HCT116 (cell line): ENCODE data around the gene DENND2A. TPM values are rescaled to one million over a fixed set of nuclear protein-coding genes. Genes with fewer than 3 reads are reported as not detected.

Source experiments
- ATAC-seq: fragments of 200-7000 bp; cut with Tn5 transposase; 2 replicates; pipeline ENCODE4 v1.9.1; 2020; ENCODE audit warnings: mild to moderate bottlenecking, moderate library complexity
- BruUV-seq: library from RNA; stranded (reverse); fragments of 400-500 nt; replicated peaks from 2 replicates; lab custom pipeline; 2021; lab: Mats Ljungman, UMichigan
- CTCF ChIA-PET: fragments of 300-600 bp; sonication (Branson Sonifier 250); formaldehyde crosslinking; loops from one replicate; lab custom pipeline; 2021; ENCODE audit warnings: antibody characterized with exemption; lab: Charles Lee
- POLR2A ChIA-PET: fragments of 300-600, 350-600 bp; sonication (Branson Sonifier 250); formaldehyde crosslinking; loops from one replicate; lab custom pipeline; 2021; ENCODE audit warnings: antibody characterized with exemption; lab: Charles Lee
- RAD21 ChIA-PET, 2 experiments: fragments of 300-600 bp; sonication (Branson Sonifier 250); formaldehyde crosslinking; loops; one replicate each; lab custom pipeline; 2023; ENCODE audit warnings: low total read pairs in 2 of 2; ENCODE audit not compliant: uncharacterized antibody in 2 of 2, unreplicated experiment in 2 of 2, low non-redundant PET in 1 of 2; lab: Charles Lee
- DNase-seq: peaks from one replicate; pipeline ENCODE4 v3.0.0-alpha.2; 2010; ENCODE audit warnings: low read depth, low spot score
- H2AFZ ChIP-seq: fragments of 200-600 bp; shearing (Covaris generic), sonication (generic); 2 replicates; pipeline ENCODE4 v1.6.1; 2017; ENCODE audit warnings: low read depth, mixed run types, mixed read lengths, antibody characterized with exemption, low read length; ENCODE audit not compliant: poor library complexity, severe bottlenecking
- H3K27ac ChIP-seq: 2 replicates; pipeline ENCODE4 v1.5.1; 2012; ENCODE audit warnings: low read depth, low read length
- H3K27me3 ChIP-seq: fragments of 200-600 bp; sonication (generic); 2 replicates; pipeline ENCODE4 v1.6.1; 2016; ENCODE audit warnings: mixed run types, low read length, mixed read lengths; ENCODE audit not compliant: insufficient read depth
- H3K36me3 ChIP-seq, 2 experiments: fragments of 200-500 bp in 1 of 2; fragments of 200-600 bp in 1 of 2; sonication (Bioruptor generic) in 1 of 2; sonication (generic) in 1 of 2; 2 replicates each; pipeline versions ENCODE4 v1.5.1 to v1.6.1; 2014 to 2016; ENCODE audit warnings: low read length in 2 of 2, inconsistent platforms in 1 of 2, mixed read lengths in 1 of 2, mixed run types in 1 of 2; ENCODE audit not compliant: insufficient read depth in 2 of 2, control insufficient read depth in 1 of 2
- H3K4me1 ChIP-seq, 2 experiments: fragments of 200-600 bp in 1 of 2; sonication (generic) in 1 of 2; 2 replicates each; pipeline versions ENCODE4 v1.5.1 to v1.6.1; 2012 to 2017; ENCODE audit warnings: low read length in 2 of 2, inconsistent platforms in 1 of 2, mild to moderate bottlenecking in 1 of 2, mixed read lengths in 1 of 2, mixed run types in 1 of 2, moderate library complexity in 1 of 2; ENCODE audit not compliant: insufficient read depth in 2 of 2, control insufficient read depth in 1 of 2
- H3K4me2 ChIP-seq: fragments of 200-600 bp; sonication (generic); 2 replicates; pipeline ENCODE4 v1.6.1; 2017; ENCODE audit warnings: mixed run types, low read length, mixed read lengths
- H3K4me3 ChIP-seq, 2 experiments: fragments of 200-600 bp in 1 of 2; sonication (generic) in 1 of 2; replicated peaks in 1 of 2; 2 replicates each; pipeline ENCODE4 v1.5.1; 2011 to 2016; ENCODE audit warnings: low read length in 2 of 2, control low read depth in 1 of 2, low read depth in 1 of 2, mild to moderate bottlenecking in 1 of 2, mixed read lengths in 1 of 2, mixed run types in 1 of 2
- H3K79me2 ChIP-seq: fragments of 200-600 bp; sonication (generic); 2 replicates; pipeline ENCODE4 v1.6.1; 2017; ENCODE audit warnings: mild to moderate bottlenecking, mixed run types, low read length, moderate library complexity, mixed read lengths; ENCODE audit not compliant: insufficient read depth
- H3K9ac ChIP-seq: fragments of 200-600 bp; sonication (generic); 2 replicates; pipeline ENCODE4 v1.6.1; 2016; ENCODE audit warnings: low read length, mixed read lengths
- H3K9me2 ChIP-seq: fragments of 200-600 bp; sonication (generic), shearing (Covaris generic); 2 replicates; pipeline ENCODE4 v1.6.1; 2017; ENCODE audit warnings: mixed run types, mild to moderate bottlenecking, moderate library complexity; ENCODE audit not compliant: insufficient read depth
- H3K9me3 ChIP-seq, 2 experiments: fragments of 200-500 bp in 1 of 2; fragments of 200-600 bp in 1 of 2; sonication (Bioruptor generic) in 1 of 2; sonication (generic) in 1 of 2; 2 replicates each; pipeline ENCODE4 v1.6.1; 2014 to 2017; ENCODE audit warnings: low read length in 2 of 2, mixed read lengths in 2 of 2, inconsistent platforms in 1 of 2, low read depth in 1 of 2, mild to moderate bottlenecking in 1 of 2, mixed run types in 1 of 2, moderate library complexity in 1 of 2; ENCODE audit not compliant: control insufficient read depth in 1 of 2, insufficient read depth in 1 of 2
- H4K20me1 ChIP-seq: fragments of 200-600 bp; sonication (generic), shearing (Covaris generic); 2 replicates; pipeline ENCODE4 v1.6.1; 2017; ENCODE audit warnings: mixed run types, mild to moderate bottlenecking, moderate library complexity; ENCODE audit not compliant: insufficient read depth
- ATF3 ChIP-seq: IDR thresholded peaks from 2 replicates; pipeline ENCODE4 v1.6.1; 2012
- CBX3 ChIP-seq: IDR thresholded peaks from 2 replicates; pipeline ENCODE4 v1.6.1; 2012; ENCODE audit warnings: low read depth
- CEBPB ChIP-seq: IDR thresholded peaks from 2 replicates; pipeline ENCODE4 v1.6.1; 2012; ENCODE audit warnings: low read depth
- CTCF ChIP-seq, 3 experiments: fragments of 200-600 bp in 1 of 3; sonication (generic) in 1 of 3; IDR thresholded peaks in 2 of 3; conservative IDR thresholded peaks in 1 of 3; 2 replicates each; pipeline ENCODE4 v1.5.1; 2012 to 2017; ENCODE audit warnings: low read depth in 2 of 3, low read length in 2 of 3, antibody characterized with exemption in 1 of 3, borderline replicate concordance in 1 of 3, control low read depth in 1 of 3, mild to moderate bottlenecking in 1 of 3, mixed read lengths in 1 of 3, mixed run types in 1 of 3, moderate library complexity in 1 of 3; ENCODE audit not compliant: insufficient read depth in 1 of 3
- EGR1 ChIP-seq: IDR thresholded peaks from 2 replicates; pipeline ENCODE4 v1.6.1; 2012; ENCODE audit warnings: low read depth
- ELF1 ChIP-seq: IDR thresholded peaks from 2 replicates; pipeline ENCODE4 v1.6.1; 2012; ENCODE audit warnings: low read depth, borderline replicate concordance
- EZH2 ChIP-seq: fragments of 200-600 bp; sonication (generic); IDR thresholded peaks from 2 replicates; pipeline ENCODE4 v1.6.1; 2017; ENCODE audit warnings: antibody characterized with exemption, mixed run types
- EZH2phosphoT487 ChIP-seq: fragments of 200-600 bp; IDR thresholded peaks from 2 replicates; pipeline ENCODE4 v1.6.1; 2018; ENCODE audit warnings: antibody characterized with exemption, borderline replicate concordance
- FOSL1 ChIP-seq: IDR thresholded peaks from 2 replicates; pipeline ENCODE4 v1.6.1; 2012; ENCODE audit warnings: low read depth
- JUND ChIP-seq: IDR thresholded peaks from 2 replicates; pipeline ENCODE4 v1.6.1; 2012
- MAX ChIP-seq: IDR thresholded peaks from 2 replicates; pipeline ENCODE4 v1.6.1; 2012
- POLR2A ChIP-seq: IDR thresholded peaks from 2 replicates; pipeline ENCODE4 v1.7.0; 2011; ENCODE audit warnings: borderline replicate concordance; ENCODE audit not compliant: insufficient read depth, insufficient read length; ENCODE audit errors: extremely low read depth
- POLR2AphosphoS5 ChIP-seq: IDR thresholded peaks from 2 replicates; pipeline ENCODE4 v1.6.1; 2011; ENCODE audit warnings: mild to moderate bottlenecking, low read depth, low read length, moderate library complexity
- SIN3A ChIP-seq: IDR thresholded peaks from 2 replicates; pipeline ENCODE4 v1.6.1; 2012; ENCODE audit warnings: low read depth
- SRF ChIP-seq: IDR thresholded peaks from 2 replicates; pipeline ENCODE4 v1.6.1; 2012; ENCODE audit warnings: low read depth
- TCF7L2 ChIP-seq: IDR thresholded peaks from 2 replicates; pipeline ENCODE4 v1.7.0; 2011; ENCODE audit warnings: borderline replicate concordance, inconsistent platforms; ENCODE audit not compliant: insufficient read depth, insufficient read length; ENCODE audit errors: extremely low read depth
- ZFX ChIP-seq: fragments of 450-650 bp; IDR thresholded peaks from 2 replicates; pipeline ENCODE4 v1.6.1; 2017
- ZNF274 ChIP-seq: fragments of 200-500 bp; sonication (Bioruptor generic); IDR thresholded peaks from 2 replicates; pipeline ENCODE4 v1.6.1; 2014; ENCODE audit warnings: mild to moderate bottlenecking, low read depth, low read length, inconsistent platforms
- intact Hi-C: fragments of 100-400 bp; cut with micrococcal nuclease; formaldehyde crosslinking; loops from 2 replicates; pipeline ENCODE4 v1.10.0; 2022
- total RNA-seq: library from RNA; stranded (reverse); gene quantifications from one replicate; pipeline ENCODE4 v1.2.1, GENCODE V29; 2021; ENCODE audit not compliant: unreplicated experiment

The DENND2A gene
- total RNA-seq, 1 experiment from 2014 or later, result 0.12 TPM

- DNase-seq (no peak), ATAC-seq (no peak)
- RAD21 ChIA-PET, result no interaction called here
- Histone ChIP-seq H3K9me3 (no peaks in the 10 kb centered on the region), H3K36me3 (no peaks in the 10 kb centered on the region), H4K20me1 (no peaks in the 10 kb centered on the region), H2AFZ (no peak overlapping the region), H3K27me3 (no peaks in the 10 kb centered on the region), H3K9ac (no peak overlapping the region), H3K79me2 (no peaks in the 10 kb centered on the region), H3K4me1 (peaks cover 0 to 5% of the 10 kb centered on the region in 2 experiments; a peak in 1 of 4 replicates), H3K4me3 (no peak overlapping the region), H3K9me2 (no peaks in the 10 kb centered on the region), H3K27ac (no peak overlapping the region)
- no TSS peak for BruUV-seq
- intact Hi-C loops, result no loop called here
- POLR2A ChIA-PET, result no interaction called here
- CTCF ChIA-PET, result no interaction called here
- TF ChIP-seq SIN3A (no peak), ATF3 (no peak), ZNF274 (no peak), FOSL1 (no peak), CBX3 (no peak), ZFX (no peak), TCF7L2 (no peak), POLR2AphosphoS5 (no peak), ELF1 (no peak), MAX (no peak), EGR1 (no peak), JUND (no peak), EZH2phosphoT487 (no peak), SRF (no peak), POLR2A (no peak), EZH2 (no peak), CTCF (IDR thresholded peaks at IDR 0.05 in 2 of 3, conservative IDR thresholded peaks at IDR 0.05 in 1 of 3; ENCODE audit: borderline replicate concordance in 1 of 3, insufficient read depth in 1 of 3, low read depth in 2 of 3, low read length in 2 of 3) (no peak), CEBPB (no peak)
- TF ChIP-seq, all 23 proteins: peak for 0
- no peak overlapping the region for H3K4me2 ChIP-seq
Measured at GRCh38 chr7:140607441-140607989, 33.1 kb downstream of the DENND2A start.
